HepG2 (cell line): ENCODE measurements around the gene AKT2. TPM values are rescaled to one million over a fixed set of nuclear protein-coding genes. Genes with fewer than 3 reads are reported as not detected.

ENCODE experiments used
- ARNT ChIP-seq: fragments of 450-650 bp; IDR thresholded peaks from 2 replicates; pipeline ENCODE4 v1.6.1; 2017
- ESRRA ChIP-seq: sonication (generic); formaldehyde crosslinking; IDR thresholded peaks from 2 replicates; pipeline ENCODE4 v1.5.1; 2020; ENCODE audit warnings: mild to moderate bottlenecking, low read depth, missing genetic modification reagents
- GATA4 ChIP-seq: sonication (generic); IDR thresholded peaks from 2 replicates; pipeline ENCODE4 v1.6.1; 2016; ENCODE audit warnings: antibody characterized with exemption, low read depth, borderline replicate concordance
- HCFC1 ChIP-seq: fragments of 150-350 bp; IDR thresholded peaks from 2 replicates; pipeline ENCODE4 v1.6.1; 2014; ENCODE audit warnings: low read depth, low read length
- HNF4G ChIP-seq, 2 experiments: sonication (generic) in 1 of 2; formaldehyde crosslinking in 1 of 2; IDR thresholded peaks; 2 replicates each; pipeline versions ENCODE4 v1.4.0 to v1.6.1; 2011 to 2020; ENCODE audit warnings: borderline replicate concordance in 2 of 2, low read depth in 2 of 2, mild to moderate bottlenecking in 2 of 2, low read length in 1 of 2, missing genetic modification reagents in 1 of 2, moderate library complexity in 1 of 2
- HOXA5 ChIP-seq: sonication (generic); formaldehyde crosslinking; IDR thresholded peaks from 2 replicates; pipeline ENCODE4 v1.4.0; 2020; ENCODE audit warnings: missing genetic modification reagents
- JUND ChIP-seq: sonication (generic); formaldehyde crosslinking; IDR thresholded peaks from 2 replicates; pipeline ENCODE4 v1.8.0; 2022; ENCODE audit warnings: mild to moderate bottlenecking, missing genetic modification reagents
- MXD4 ChIP-seq: IDR thresholded peaks from 2 replicates; pipeline ENCODE4 v1.6.1; 2016; ENCODE audit warnings: mild to moderate bottlenecking, missing biosample characterization, missing genetic modification reagents
- NRL ChIP-seq: sonication (generic); formaldehyde crosslinking; IDR thresholded peaks from 2 replicates; pipeline ENCODE4 v1.5.0; 2020; ENCODE audit warnings: missing genetic modification reagents, mild to moderate bottlenecking, moderate library complexity, borderline replicate concordance
- PRMT3 ChIP-seq: sonication (generic); formaldehyde crosslinking; IDR thresholded peaks from 2 replicates; pipeline ENCODE4 v1.8.1; 2022; ENCODE audit warnings: low read depth, mild to moderate bottlenecking, moderate library complexity, missing genetic modification reagents, borderline replicate concordance
- SP1 ChIP-seq, 2 experiments: fragments of 450-650 bp in 1 of 2; sonication (generic) in 1 of 2; formaldehyde crosslinking in 1 of 2; IDR thresholded peaks; 2 replicates each; pipeline versions ENCODE4 v1.4.0 to v1.6.1; 2016 to 2020; ENCODE audit warnings: missing genetic modification reagents in 1 of 2
- ZBTB20 ChIP-seq: sonication (generic); formaldehyde crosslinking; IDR thresholded peaks from 2 replicates; pipeline ENCODE4 v1.8.1; 2023; ENCODE audit warnings: missing genetic modification reagents, low read depth, mild to moderate bottlenecking, borderline replicate concordance
- ZFP41 ChIP-seq: sonication (generic); formaldehyde crosslinking; IDR thresholded peaks from 2 replicates; pipeline ENCODE4 v1.4.0; 2020; ENCODE audit warnings: mild to moderate bottlenecking, missing genetic modification reagents, borderline replicate concordance
- ZMYM2 ChIP-seq: sonication (generic); formaldehyde crosslinking; IDR thresholded peaks from 2 replicates; pipeline ENCODE4 v1.8.0; 2022; ENCODE audit warnings: mild to moderate bottlenecking, missing genetic modification reagents
- ZNF296 ChIP-seq: sonication (generic); formaldehyde crosslinking; conservative IDR thresholded peaks from 2 replicates; pipeline ENCODE4 v1.5.0; 2020; ENCODE audit warnings: mild to moderate bottlenecking, missing genetic modification reagents
- ZNF530 ChIP-seq: sonication (generic); formaldehyde crosslinking; IDR thresholded peaks from 2 replicates; pipeline ENCODE4 v1.5.0; 2020; ENCODE audit warnings: low read depth, mild to moderate bottlenecking, missing genetic modification reagents
- polyA plus RNA-seq, 8 experiments: library from polyadenylated mRNA; depleted of rRNA in 3 of 8; stranded (reverse) in 7 of 8; unstranded in 1 of 8; fragments of >200 nt; fragmentation: Illumina TruSeq in 4 of 8; extraction: Trizol in 4 of 8; gene quantifications; 2 replicates each; pipeline versions ENCODE4 v1.2.1 to v1.2.3, GENCODE V29; 2011 to 2016; ENCODE audit warnings: low read depth in 4 of 8, missing spikeins in 1 of 8, mixed read lengths in 1 of 8; ENCODE audit not compliant: insufficient read depth in 1 of 8
- total RNA-seq, 5 experiments: library from RNA; depleted of rRNA; stranded (reverse); fragments of >200 nt; fragmentation: Illumina TruSeq; extraction: Trizol; gene quantifications; 2 replicates each; pipeline ENCODE4 v1.2.3, GENCODE V29; 2016; ENCODE audit warnings: low read depth in 1 of 5
- TF ChIP-seq, protein P1 (sequence below): sonication (generic); formaldehyde crosslinking; IDR thresholded peaks from 2 replicates; pipeline ENCODE4 v1.4.0; 2020; ENCODE audit warnings: missing genetic modification reagents
- TF ChIP-seq, protein P2 (sequence below): sonication (generic); formaldehyde crosslinking; IDR thresholded peaks from 2 replicates; pipeline ENCODE4 v1.9.0; 2021; ENCODE audit warnings: missing genetic modification reagents, mild to moderate bottlenecking, borderline replicate concordance
- TF ChIP-seq, protein P3 (sequence below): sonication (generic); formaldehyde crosslinking; IDR thresholded peaks from 2 replicates; pipeline ENCODE4 v1.4.0; 2020; ENCODE audit warnings: missing genetic modification reagents, mild to moderate bottlenecking, borderline replicate concordance
- TF ChIP-seq, protein P4 (sequence below): IDR thresholded peaks from 2 replicates; pipeline ENCODE4 v1.6.1; 2016; ENCODE audit warnings: low read depth
- TF ChIP-seq, protein P5 (sequence below): sonication (generic); formaldehyde crosslinking; IDR thresholded peaks from 2 replicates; pipeline ENCODE4 v1.5.0; 2020; ENCODE audit warnings: missing genetic modification reagents, mild to moderate bottlenecking, borderline replicate concordance
- TF ChIP-seq, protein P6 (sequence below): sonication (generic); formaldehyde crosslinking; IDR thresholded peaks from 2 replicates; pipeline ENCODE4 v1.5.0; 2020; ENCODE audit warnings: missing genetic modification reagents

The AKT2 gene
- total and polyA plus RNA-seq, 2 of the 13 experiments (the other 11 are each of a cell fraction or from before 2014, with no cell fraction given): 82.1 to 173 TPM

DNA sequence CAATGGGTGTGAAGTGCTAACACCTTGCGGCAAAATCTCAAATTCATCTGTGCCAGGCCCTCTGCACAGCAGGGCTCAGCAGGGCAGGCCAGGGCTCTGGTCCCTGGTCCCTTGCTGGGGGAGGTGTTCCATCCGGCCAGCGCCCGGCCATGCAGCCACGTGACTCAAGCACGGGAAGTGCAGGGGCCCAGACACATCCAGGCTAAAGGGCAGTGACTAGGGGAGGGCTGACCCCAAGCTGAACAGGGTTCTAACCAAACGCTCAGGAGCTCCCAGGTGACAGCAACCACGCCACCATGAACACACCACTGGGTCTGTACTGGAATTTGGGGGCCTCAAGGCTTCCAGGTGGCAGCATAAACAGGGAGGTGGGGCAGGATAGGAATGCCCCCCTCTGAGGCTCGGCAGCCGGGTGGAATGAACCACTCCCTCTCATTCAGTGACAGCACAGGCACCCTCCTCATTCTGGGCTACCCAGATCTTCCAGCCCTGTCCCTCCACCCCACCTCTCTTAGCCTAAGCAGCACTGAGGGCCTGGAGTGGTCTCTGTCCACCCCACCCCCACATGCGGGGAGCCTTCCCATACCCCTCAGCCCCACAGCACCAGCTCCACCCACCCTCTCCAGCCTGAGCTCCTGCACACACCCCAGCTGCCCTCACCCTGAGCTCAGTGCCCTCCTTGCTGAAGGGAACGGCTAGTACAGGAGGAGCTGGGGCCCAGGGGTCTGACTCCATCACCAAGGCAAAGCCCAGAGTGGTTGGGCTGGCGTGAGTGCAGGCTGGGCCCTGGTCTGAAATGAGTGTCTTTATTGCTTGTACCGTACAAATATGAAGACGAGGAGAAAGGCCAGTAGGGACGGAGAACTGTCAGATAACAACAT lies 53.4 kb downstream of the AKT2 start (continued):
- TF ChIP-seq SP1 (IDR thresholded peaks at IDR 0.05): no peak
- TF ChIP-seq SP1 (CRISPR knock-in tag; IDR thresholded peaks at IDR 0.05): peak; percentile 51; the same call in 1 of the 2 replicates
- TF ChIP-seq, protein P1, sequence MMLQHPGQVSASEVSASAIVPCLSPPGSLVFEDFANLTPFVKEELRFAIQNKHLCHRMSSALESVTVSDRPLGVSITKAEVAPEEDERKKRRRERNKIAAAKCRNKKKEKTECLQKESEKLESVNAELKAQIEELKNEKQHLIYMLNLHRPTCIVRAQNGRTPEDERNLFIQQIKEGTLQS (CRISPR knock-in tag): no peak
- peak; percentile 80; the same call in 1 of the 2 replicates for TF ChIP-seq HOXA5
- peak; percentile 81 for TF ChIP-seq MXD4 (CRISPR knock-in tag)
- TF ChIP-seq PRMT3 (CRISPR knock-in tag): 0 out of 2 replicates have a peak, but pooled peaks have one; percentile 45
- TF ChIP-seq, protein P2, sequence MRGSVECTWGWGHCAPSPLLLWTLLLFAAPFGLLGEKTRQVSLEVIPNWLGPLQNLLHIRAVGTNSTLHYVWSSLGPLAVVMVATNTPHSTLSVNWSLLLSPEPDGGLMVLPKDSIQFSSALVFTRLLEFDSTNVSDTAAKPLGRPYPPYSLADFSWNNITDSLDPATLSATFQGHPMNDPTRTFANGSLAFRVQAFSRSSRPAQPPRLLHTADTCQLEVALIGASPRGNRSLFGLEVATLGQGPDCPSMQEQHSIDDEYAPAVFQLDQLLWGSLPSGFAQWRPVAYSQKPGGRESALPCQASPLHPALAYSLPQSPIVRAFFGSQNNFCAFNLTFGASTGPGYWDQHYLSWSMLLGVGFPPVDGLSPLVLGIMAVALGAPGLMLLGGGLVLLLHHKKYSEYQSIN (CRISPR knock-in tag): no peak
- TF ChIP-seq ESRRA (CRISPR knock-in tag): 0 out of 2 replicates have a peak, but pooled peaks have one; percentile 57
- TF ChIP-seq, protein P3, sequence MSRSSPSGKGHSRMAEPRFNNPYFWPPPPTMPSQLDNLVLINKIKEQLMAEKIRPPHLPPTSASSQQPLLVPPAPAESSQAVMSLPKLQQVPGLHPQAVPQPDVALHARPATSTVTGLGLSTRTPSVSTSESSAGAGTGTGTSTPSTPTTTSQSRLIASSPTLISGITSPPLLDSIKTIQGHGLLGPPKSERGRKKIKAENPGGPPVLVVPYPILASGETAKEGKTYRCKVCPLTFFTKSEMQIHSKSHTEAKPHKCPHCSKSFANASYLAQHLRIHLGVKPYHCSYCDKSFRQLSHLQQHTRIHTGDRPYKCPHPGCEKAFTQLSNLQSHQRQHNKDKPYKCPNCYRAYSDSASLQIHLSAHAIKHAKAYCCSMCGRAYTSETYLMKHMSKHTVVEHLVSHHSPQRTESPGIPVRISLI (CRISPR knock-in tag): peak; percentile 51; the same call in 1 of the 2 replicates
- TF ChIP-seq ZFP41 (CRISPR knock-in tag): peak; percentile 24; the same call in 1 of the 2 replicates
- TF ChIP-seq, protein P4, sequence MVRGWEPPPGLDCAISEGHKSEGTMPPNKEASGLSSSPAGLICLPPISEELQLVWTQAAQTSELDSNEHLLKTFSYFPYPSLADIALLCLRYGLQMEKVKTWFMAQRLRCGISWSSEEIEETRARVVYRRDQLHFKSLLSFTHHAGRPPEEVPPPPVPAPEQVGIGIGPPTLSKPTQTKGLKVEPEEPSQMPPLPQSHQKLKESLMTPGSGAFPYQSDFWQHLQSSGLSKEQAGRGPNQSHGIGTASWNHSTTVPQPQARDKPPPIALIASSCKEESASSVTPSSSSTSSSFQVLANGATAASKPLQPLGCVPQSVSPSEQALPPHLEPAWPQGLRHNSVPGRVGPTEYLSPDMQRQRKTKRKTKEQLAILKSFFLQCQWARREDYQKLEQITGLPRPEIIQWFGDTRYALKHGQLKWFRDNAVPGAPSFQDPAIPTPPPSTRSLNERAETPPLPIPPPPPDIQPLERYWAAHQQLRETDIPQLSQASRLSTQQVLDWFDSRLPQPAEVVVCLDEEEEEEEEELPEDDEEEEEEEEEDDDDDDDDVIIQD: peak; percentile 67
- TF ChIP-seq NRL: peak; percentile 68
- peak; percentile 79; the same call in 1 of the 2 replicates for TF ChIP-seq ZNF296 (CRISPR knock-in tag)
- TF ChIP-seq, protein P5, sequence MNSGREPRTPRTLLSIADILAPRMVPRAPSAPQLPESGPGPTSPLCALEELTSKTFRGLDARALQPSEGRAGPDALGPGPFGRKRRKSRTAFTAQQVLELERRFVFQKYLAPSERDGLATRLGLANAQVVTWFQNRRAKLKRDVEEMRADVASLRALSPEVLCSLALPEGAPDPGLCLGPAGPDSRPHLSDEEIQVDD (CRISPR knock-in tag): no peak
- TF ChIP-seq JUND: 0 out of 2 replicates have a peak, but pooled peaks have one; percentile 45
- TF ChIP-seq ZNF530: no peak
- no peak for TF ChIP-seq HCFC1
- TF ChIP-seq ZBTB20 (CRISPR knock-in tag): 0 out of 2 replicates have a peak, but pooled peaks have one; percentile 32
- TF ChIP-seq ARNT: no peak
- TF ChIP-seq, protein P6, sequence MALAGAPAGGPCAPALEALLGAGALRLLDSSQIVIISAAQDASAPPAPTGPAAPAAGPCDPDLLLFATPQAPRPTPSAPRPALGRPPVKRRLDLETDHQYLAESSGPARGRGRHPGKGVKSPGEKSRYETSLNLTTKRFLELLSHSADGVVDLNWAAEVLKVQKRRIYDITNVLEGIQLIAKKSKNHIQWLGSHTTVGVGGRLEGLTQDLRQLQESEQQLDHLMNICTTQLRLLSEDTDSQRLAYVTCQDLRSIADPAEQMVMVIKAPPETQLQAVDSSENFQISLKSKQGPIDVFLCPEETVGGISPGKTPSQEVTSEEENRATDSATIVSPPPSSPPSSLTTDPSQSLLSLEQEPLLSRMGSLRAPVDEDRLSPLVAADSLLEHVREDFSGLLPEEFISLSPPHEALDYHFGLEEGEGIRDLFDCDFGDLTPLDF (CRISPR knock-in tag): no peak
- TF ChIP-seq GATA4: peak; percentile 79; the same call in 1 of the 2 replicates
- no peak for TF ChIP-seq ZMYM2 (CRISPR knock-in tag)
- TF ChIP-seq HNF4G (IDR thresholded peaks at IDR 0.05; ENCODE audit: borderline replicate concordance, low read depth, low read length): peak; percentile 91
- no peak; the same call in 1 of the 2 replicates for TF ChIP-seq HNF4G (CRISPR knock-in tag; IDR thresholded peaks at IDR 0.05; ENCODE audit: borderline replicate concordance, low read depth)
